Adrenal gland (tissue), 12 donors: Measurements from ENCODE around the gene EXD3. TPM values are rescaled to one million over a fixed set of nuclear protein-coding genes. Genes with fewer than 3 reads are reported as not detected.
A peak's percentile ranks its signal among the peaks of the same experiment; 100 is the strongest.

ENCODE experiments used
- DNase-seq, 7 donors: peaks; one replicate each; pipeline ENCODE4 v3.0.0-alpha.2; 2019 to 2020
- H3K27ac ChIP-seq, 5 donors: fragments of 200-600 bp; sonication (generic) in 4 of 5; 1 replicate in 3 of 5; 2 replicates in 2 of 5; pipeline versions ENCODE4 v1.5.1 to v1.8.0; 2016 to 2020; ENCODE audit warnings: mild to moderate bottlenecking in 1 of 5
- H3K27me3 ChIP-seq: fragments of 200-600 bp; 2 replicates; pipeline ENCODE4 v1.8.0; 2021
- H3K36me3 ChIP-seq, 2 donors: fragments of 200-600 bp; replicated peaks in 1 of 2; 1 replicate in 1 of 2; 2 replicates in 1 of 2; pipeline versions ENCODE4 v1.5.1 to v1.8.0; 2018 to 2022
- H3K4me1 ChIP-seq, 2 donors: fragments of 200-600 bp; replicated peaks in 1 of 2; 1 replicate in 1 of 2; 2 replicates in 1 of 2; pipeline versions ENCODE4 v1.5.1 to v1.8.0; 2018 to 2021
- H3K4me3 ChIP-seq, 4 donors: fragments of 200-600 bp; sonication (generic) in 3 of 4; one replicate each; pipeline ENCODE4 v1.5.1; 2016 to 2018
- H3K9me3 ChIP-seq, 3 donors: fragments of 200-600 bp; sonication (generic) in 1 of 3; replicated peaks in 1 of 3; 1 replicate in 2 of 3; 2 replicates in 1 of 3; pipeline versions ENCODE4 v1.5.1 to v1.8.0; 2016 to 2021
- CTCF ChIP-seq, 6 experiments: fragments of 450-650 bp in 4 of 6; fragments of 200-600 bp in 2 of 6; sonication (generic) in 1 of 6; IDR thresholded peaks; 1 replicate in 5 of 6; 2 replicates in 1 of 6; pipeline versions ENCODE4 v1.5.1 to v1.8.0; 2016 to 2021; ENCODE audit warnings: antibody characterized with exemption in 6 of 6, mild to moderate bottlenecking in 2 of 6, moderate library complexity in 1 of 6
- POLR2A ChIP-seq, 2 donors: fragments of 450-650 bp; IDR thresholded peaks; one replicate each; pipeline ENCODE4 v1.6.1; 2017; ENCODE audit warnings: antibody characterized with exemption in 2 of 2, mild to moderate bottlenecking in 2 of 2, moderate library complexity in 1 of 2
- WGBS, 4 donors: extraction: QIAGEN DNeasy Blood & Tissue Kit in 2 of 4; methylation state at CpG; one replicate each; pipeline versions ENCODE4 v1.1.5 to v1.1.7; 2013 to 2017; 5-methylcytosine and 5-hydroxymethylcytosine counted together
- intact Hi-C, 2 donors: fragments of 100-400 bp; cut with DNase I; formaldehyde crosslinking; loops; one replicate each; pipeline versions ENCODE4 v1.14.1 to v1.15.0; 2022 to 2023
- polyA plus RNA-seq, 3 donors: library from polyadenylated mRNA; stranded (reverse); fragments of 200-250 nt in 2 of 3; fragments of 350-450 nt in 1 of 3; fragmentation: Illumina TruSeq in 1 of 3; extraction: RNeasy Lipid Tissue Mini Kit (QIAGEN cat#74804) in 1 of 3; gene quantifications; one replicate each; pipeline ENCODE4 v1.2.3, GENCODE V29; 2013 to 2014
- total RNA-seq, 9 donors: library from RNA; depleted of rRNA in 4 of 9; stranded (reverse); fragments of >200 nt in 4 of 9; fragments of 120-200 nt in 1 of 9; fragmentation: NEBNext Ultra II Directional in 1 of 9; extraction: Animal tissue kit (Norgen Biotek cat#: 25700) in 1 of 9; gene quantifications; one replicate each; pipeline versions ENCODE4 v1.1.0 to v1.2.4, GENCODE V29; 2013 to 2023
- donor health status: healthy with polysubstance abuse.
- donor health status: Bipolar disorder and iron deficiency.
- donor health status: DM: yes; HTN: yes; CAD: no.
- donor health status: DM: no; HTN: no; CAD: no.
- donor health status: DM: no; HTN: no; CAD: no.
- donor health status: DM: yes; HTN: yes; CAD: no.

EXD3 gene
- total and polyA plus RNA-seq, 12 donors, result 1.2 to 111 (median 23.9) TPM

- Histone ChIP-seq H3K4me1 (no peaks in the 10 kb centered on the region), H3K4me3 (no peak overlapping the region), H3K27me3 (no peaks in the 10 kb centered on the region), H3K36me3 (peaks cover 0 to 5% of the 10 kb centered on the region in 2 donors), H3K27ac (no peak overlapping the region), H3K9me3 (no peaks in the 10 kb centered on the region)
- no peak for DNase-seq
- WGBS, 4 donors, result 67 to 78% (median 74%) methylated on average over 13 to 21 of the region's 21 CpGs
- intact Hi-C loops, result no loop called here
- TF ChIP-seq CTCF (IDR thresholded peaks at IDR 0.05), result no peak
- TF ChIP-seq POLR2A (IDR thresholded peaks at IDR 0.05), result no peak
Observed at GRCh38 chr9:137446851-137447471, 24.0 kb upstream of the EXD3 start.

- 42 to 57% (median 50%) methylated on average over 8 to 19 of the region's 19 CpGs for WGBS, 4 donors
- Histone ChIP-seq H3K27ac (no peak overlapping the region), H3K4me3 (no peak overlapping the region), H3K9me3 (no peaks in the 10 kb centered on the region), H3K36me3 (peaks cover 0 to 5% of the 10 kb centered on the region in 2 donors), H3K4me1 (peaks cover 3 to 5% of the 10 kb centered on the region in 2 donors), H3K27me3 (no peaks in the 10 kb centered on the region)
- intact Hi-C loops, result loop anchor here in 1 of 2 donors (2.0 kb wide), 1 partner anchor 23 kb away; the partner anchor contains the start of genes EXD3 and NOXA1
- DNase-seq, result no peak
- TF ChIP-seq POLR2A (IDR thresholded peaks at IDR 0.05), result no peak
Observed at GRCh38 chr9:137445930-137446431, 23.0 kb upstream of the EXD3 start.

GRCh38 chr9:137445275-137445807 is 22.4 kb upstream of the EXD3 start:
- DNase-seq, result peak; percentile 81 to 93 (median 85)
- TF ChIP-seq CTCF (IDR thresholded peaks at IDR 0.05) (peak; percentile 77 to 89 (median 82)), POLR2A (IDR thresholded peaks at IDR 0.05) (no peak)
- WGBS, 4 donors, result 13 to 21% (median 17%) methylated on average over 10 to 14 of the region's 14 CpGs

GRCh38 chr9:137444106-137444790 is 21.3 kb upstream of the EXD3 start:
- no peak overlapping the region for H3K4me3 ChIP-seq
- DNase-seq, result no peak
- intact Hi-C loops, result loop anchor here in 1 of 2 donors (2.0 kb wide), 1 partner anchor 21 kb away; the partner anchor contains the start of genes EXD3 and NOXA1
- no peaks in the 10 kb centered on the region for H3K9me3 ChIP-seq
- H3K36me3 ChIP-seq, result peaks cover 0 to 3% of the 10 kb centered on the region in 2 donors
- H3K4me1 ChIP-seq, result peaks cover 3 to 5% of the 10 kb centered on the region in 2 donors
- H3K27me3 ChIP-seq, result no peaks in the 10 kb centered on the region
- H3K27ac ChIP-seq, result no peak overlapping the region
- 73 to 84% (median 81%) methylated on average over 10 to 14 of the region's 14 CpGs for WGBS, 4 donors
- TF ChIP-seq CTCF (IDR thresholded peaks at IDR 0.05), result no peak

More at GRCh38 chr9:137445275-137445807, 22.4 kb upstream of the EXD3 start:
- Histone ChIP-seq H3K27ac (no peak overlapping the region), H3K4me3 (no peak overlapping the region), H3K36me3 (peaks cover 0 to 5% of the 10 kb centered on the region in 2 donors), H3K9me3 (no peaks in the 10 kb centered on the region), H3K4me1 (peaks cover 3 to 5% of the 10 kb centered on the region in 2 donors), H3K27me3 (no peaks in the 10 kb centered on the region)
- intact Hi-C loops, result loop anchor here in 1 of 2 donors (2.0 kb wide), 1 partner anchor 23 kb away; the partner anchor contains the start of genes EXD3 and NOXA1
